GM12892 (cell line): ENCODE measurements around the gene DYNC2H1.

Source experiments
- POLR2A ChIP-seq: IDR thresholded peaks from 2 replicates; pipeline ENCODE4 v1.6.1; 2011; ENCODE audit warnings: low read depth, low read length, control low read depth
- POLR2AphosphoS5 ChIP-seq: IDR thresholded peaks from 2 replicates; pipeline ENCODE4 v1.6.1; 2011; ENCODE audit warnings: low read depth, low read length, control low read depth
- TAF1 ChIP-seq: IDR thresholded peaks from 2 replicates; pipeline ENCODE4 v1.6.1; 2011; ENCODE audit warnings: low read depth, mild to moderate bottlenecking, control low read depth, low read length, borderline replicate concordance

- TF ChIP-seq POLR2A = no peak
- TF ChIP-seq POLR2AphosphoS5 = no peak
- no peak for TF ChIP-seq TAF1
Measured at GRCh38 chr11:103079833-103080232, 29.4 kb upstream of the DYNC2H1 start.
